HepG2 (cell line): ENCODE measurements around the gene RAB30. TPM values are rescaled to one million over a fixed set of nuclear protein-coding genes. Genes with fewer than 3 reads are reported as not detected.
A peak's percentile ranks its signal among the peaks of the same experiment; 100 is the strongest.

Experiments
- ATAC-seq: fragments of 200-7000 bp; cut with Tn5 transposase; 3 replicates; pipeline ENCODE4 v1.9.1; 2020; ENCODE audit warnings: mild to moderate bottlenecking, moderate library complexity
- BruUV-seq: library from RNA; stranded (reverse); fragments of 400-500 nt; replicated peaks from 2 replicates; lab custom pipeline; 2021; lab: Mats Ljungman, UMichigan
- CTCF ChIA-PET: fragments of 300-600 bp; formaldehyde crosslinking; extraction: SDS; loops from one replicate; lab custom pipeline; 2021; ENCODE audit warnings: low total read pairs, inconsistent platforms, low intra/inter-chr PET ratio; lab: Yijun Ruan, JAX
- POLR2A ChIA-PET: fragments of 350-600 bp; sonication (Branson Sonifier 250); formaldehyde crosslinking; loops from one replicate; lab custom pipeline; 2020; ENCODE audit warnings: antibody characterized with exemption, inconsistent platforms; lab: Yijun Ruan, JAX
- DNase-seq: peaks from one replicate; pipeline ENCODE4 v3.0.0-alpha.2; 2015; ENCODE audit warnings: low spot score
- FAIRE-seq: peaks from 3 replicates; lab custom pipeline; 2011; peaks lifted over from hg19 to GRCh38; lab: Jason Lieb, UNC
- H2AFZ ChIP-seq: one replicate; pipeline ENCODE4 v1.6.1; 2011; ENCODE audit warnings: low read length, inconsistent platforms
- H3K27ac ChIP-seq: fragments of 300-600 bp; 3 replicates; pipeline ENCODE4 v1.8.0; 2011; ENCODE audit warnings: mixed run types, mild to moderate bottlenecking, mixed read lengths, low read length, inconsistent platforms; ENCODE audit not compliant: insufficient read depth; ENCODE audit errors: extremely low read length
- H3K27me3 ChIP-seq, 2 experiments: fragments of 200-600 bp in 1 of 2; 2 replicates in 1 of 2; 3 replicates in 1 of 2; pipeline versions ENCODE4 v1.6.0 to v1.8.0; 2011; ENCODE audit warnings: low read length in 2 of 2, mild to moderate bottlenecking in 2 of 2, moderate library complexity in 2 of 2, inconsistent platforms in 1 of 2; ENCODE audit not compliant: insufficient read depth in 2 of 2, control insufficient read depth in 1 of 2
- H3K36me3 ChIP-seq, 2 experiments: fragments of 200-600 bp in 1 of 2; replicated peaks in 1 of 2; 2 replicates in 1 of 2; 3 replicates in 1 of 2; pipeline versions ENCODE4 v1.5.1 to v1.8.0; 2011; ENCODE audit warnings: low read length in 2 of 2, inconsistent platforms in 1 of 2; ENCODE audit not compliant: insufficient read depth in 2 of 2, control insufficient read depth in 1 of 2
- H3K4me1 ChIP-seq: 2 replicates; pipeline ENCODE4 v1.5.1; 2012; ENCODE audit warnings: low read length, inconsistent platforms; ENCODE audit not compliant: insufficient read depth
- H3K4me2 ChIP-seq: 2 replicates; pipeline ENCODE4 v1.6.0; 2011; ENCODE audit warnings: low read depth, low read length, inconsistent platforms
- H3K4me3 ChIP-seq, 3 experiments: fragments of 200-600 bp in 1 of 3; sonication (generic), shearing (Covaris generic) in 1 of 3; replicated peaks in 1 of 3; 2 replicates each; pipeline ENCODE4 v1.5.1; 2011 to 2016; ENCODE audit warnings: low read length in 3 of 3, inconsistent platforms in 2 of 3, low read depth in 2 of 3, mild to moderate bottlenecking in 2 of 3, control low read depth in 1 of 3, mixed read lengths in 1 of 3; ENCODE audit not compliant: insufficient read depth in 1 of 3
- H3K79me2 ChIP-seq: one replicate; pipeline ENCODE4 v1.6.1; 2011; ENCODE audit warnings: low read length, inconsistent platforms; ENCODE audit not compliant: insufficient read depth
- H3K9ac ChIP-seq: 2 replicates; pipeline ENCODE4 v1.6.0; 2011; ENCODE audit warnings: mild to moderate bottlenecking, low read depth, low read length, inconsistent platforms; ENCODE audit not compliant: insufficient read depth
- H3K9me3 ChIP-seq: 2 replicates; pipeline ENCODE4 v1.5.1; 2012; ENCODE audit warnings: mild to moderate bottlenecking, low read length
- H4K20me1 ChIP-seq: 2 replicates; pipeline ENCODE4 v1.6.0; 2011; ENCODE audit warnings: inconsistent platforms, mild to moderate bottlenecking, low read length, moderate library complexity; ENCODE audit not compliant: insufficient read depth
- FLYWCH1 ChIP-seq: sonication (generic); formaldehyde crosslinking; IDR thresholded peaks from 2 replicates; pipeline ENCODE4 v1.8.1; 2023; ENCODE audit warnings: mild to moderate bottlenecking, missing genetic modification reagents
- HNRNPH1 ChIP-seq: fragments of 200-400 bp; formaldehyde crosslinking; optimal IDR thresholded peaks from 2 replicates; pipeline ENCODE3; 2017; ENCODE audit warnings: mild to moderate bottlenecking, low read depth, low read length
- KAT8 ChIP-seq: IDR thresholded peaks from 2 replicates; pipeline ENCODE4 v1.6.1; 2016; ENCODE audit warnings: missing genetic modification reagents, missing compliant biosample characterization
- MTF2 ChIP-seq: sonication (generic); formaldehyde crosslinking; IDR thresholded peaks from 2 replicates; pipeline ENCODE4 v1.5.0; 2020; ENCODE audit warnings: missing genetic modification reagents, borderline replicate concordance
- RBFOX2 ChIP-seq: fragments of 200-400 bp; formaldehyde crosslinking; IDR thresholded peaks from 2 replicates; pipeline ENCODE4 v1.6.1; 2017; ENCODE audit warnings: low read depth, mild to moderate bottlenecking, low read length
- RFX1 ChIP-seq: fragments of 450-650 bp; IDR thresholded peaks from 2 replicates; pipeline ENCODE4 v1.6.1; 2017
- SIX1 ChIP-seq: sonication (generic); formaldehyde crosslinking; IDR thresholded peaks from 2 replicates; pipeline ENCODE4 v1.4.0; 2020; ENCODE audit warnings: missing genetic modification reagents, borderline replicate concordance
- SP4 ChIP-seq: sonication (generic); formaldehyde crosslinking; IDR thresholded peaks from 2 replicates; pipeline ENCODE4 v1.8.1; 2023; ENCODE audit warnings: mild to moderate bottlenecking, missing genetic modification reagents
- ZMAT3 ChIP-seq: sonication (generic); formaldehyde crosslinking; conservative IDR thresholded peaks from 2 replicates; pipeline ENCODE4 v1.7.0; 2021; ENCODE audit warnings: missing genetic modification reagents
- ZNF713 ChIP-seq: sonication (generic); formaldehyde crosslinking; IDR thresholded peaks from 2 replicates; pipeline ENCODE4 v1.4.0; 2020; ENCODE audit warnings: mild to moderate bottlenecking, missing genetic modification reagents
- ZNF776 ChIP-seq: sonication (generic); formaldehyde crosslinking; IDR thresholded peaks from 2 replicates; pipeline ENCODE4 v1.4.0; 2020; ENCODE audit warnings: mild to moderate bottlenecking, missing genetic modification reagents
- WGBS: methylation state at CpG from one replicate; pipeline ENCODE4 v1.1.6; 2017; ENCODE audit warnings: low lambda C conversion rate; 5-methylcytosine and 5-hydroxymethylcytosine counted together
- in situ Hi-C: cut with HindIII; loops from 2 replicates; pipeline ENCODE4 v1.10.0; 2017; ENCODE audit warnings: low pct_unique_long_range_greater_than_20kb; ENCODE audit not compliant: extremely low pct_ligation_motif_present
- intact Hi-C: fragments of 100-400 bp; cut with micrococcal nuclease; formaldehyde crosslinking; loops from one replicate; pipeline ENCODE4 v1.10.0; 2022; ENCODE audit not compliant: unreplicated experiment
- polyA plus RNA-seq, 8 experiments: library from polyadenylated mRNA; depleted of rRNA in 3 of 8; stranded (reverse) in 7 of 8; unstranded in 1 of 8; fragments of >200 nt; fragmentation: Illumina TruSeq in 4 of 8; extraction: Trizol in 4 of 8; gene quantifications; 2 replicates each; pipeline versions ENCODE4 v1.2.1 to v1.2.3, GENCODE V29; 2011 to 2016; ENCODE audit warnings: low read depth in 4 of 8, missing spikeins in 1 of 8, mixed read lengths in 1 of 8; ENCODE audit not compliant: insufficient read depth in 1 of 8
- total RNA-seq, 5 experiments: library from RNA; depleted of rRNA; stranded (reverse); fragments of >200 nt; fragmentation: Illumina TruSeq; extraction: Trizol; gene quantifications; 2 replicates each; pipeline ENCODE4 v1.2.3, GENCODE V29; 2016; ENCODE audit warnings: low read depth in 1 of 5
- TF ChIP-seq, protein P1 (sequence below): sonication (generic); formaldehyde crosslinking; IDR thresholded peaks from 2 replicates; pipeline ENCODE4 v1.5.0; 2020; ENCODE audit warnings: mild to moderate bottlenecking, missing genetic modification reagents, borderline replicate concordance
- TF ChIP-seq, protein P2 (sequence below): sonication (generic); formaldehyde crosslinking; IDR thresholded peaks from 2 replicates; pipeline ENCODE4 v1.8.1; 2023; ENCODE audit warnings: mild to moderate bottlenecking, missing genetic modification reagents, borderline replicate concordance
- TF ChIP-seq, protein P3 (sequence below): IDR thresholded peaks from 2 replicates; pipeline ENCODE4 v1.6.1; 2016; ENCODE audit warnings: low read depth, missing genetic modification reagents, missing compliant biosample characterization

Gene RAB30
- total and polyA plus RNA-seq, 2 of the 13 experiments (the other 11 are each of a cell fraction or from before 2014, with no cell fraction given), result 3.7 to 5.0 TPM

DNA sequence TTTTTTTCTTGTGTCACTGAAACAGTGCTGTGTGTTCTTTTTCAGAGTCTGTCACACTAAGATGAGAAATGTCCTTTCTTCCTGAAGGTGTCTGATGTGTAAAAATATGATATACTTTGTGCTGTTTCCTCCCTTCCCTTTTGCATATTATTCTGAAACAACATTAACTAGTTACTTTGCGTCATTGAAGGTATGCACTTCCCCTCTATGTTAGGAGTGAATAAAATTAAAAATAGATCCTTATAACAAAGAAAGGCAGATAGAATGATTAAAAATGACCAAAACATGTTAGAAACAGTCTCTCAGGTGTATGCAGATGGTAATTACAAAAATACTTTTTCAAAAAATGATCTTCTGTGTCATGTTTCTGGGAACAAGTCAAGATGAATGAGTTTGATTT, 1.6 kb upstream of the RAB30 start:
- 76% methylated on average over 1 of the region's 1 CpG for WGBS
- Histone ChIP-seq H3K36me3 (no peaks in the 10 kb centered on the region; a peak in 1 of 5 replicates), H3K79me2 (peaks cover 41% of the 10 kb centered on the region), H3K9ac (peak overlapping the region; percentile 97), H3K4me3 (peak overlapping the region; percentile 82 to 92 (median 89)), H3K4me2 (peak overlapping the region; percentile 89), H3K4me1 (peaks cover 45% of the 10 kb centered on the region), H3K27ac (peak overlapping the region; percentile 88), H4K20me1 (no peaks in the 10 kb centered on the region; the same call in 1 of the 2 replicates), H2AFZ (no peak overlapping the region), H3K27me3 (no peaks in the 10 kb centered on the region; a peak in 1 of 5 replicates), H3K9me3 (no peaks in the 10 kb centered on the region)
- no peak for ATAC-seq
- BruUV-seq, result no TSS peak
- TF ChIP-seq SIX1 (CRISPR knock-in tag), result no peak
- TF ChIP-seq FLYWCH1 (CRISPR knock-in tag), result no peak
- TF ChIP-seq, protein P1, sequence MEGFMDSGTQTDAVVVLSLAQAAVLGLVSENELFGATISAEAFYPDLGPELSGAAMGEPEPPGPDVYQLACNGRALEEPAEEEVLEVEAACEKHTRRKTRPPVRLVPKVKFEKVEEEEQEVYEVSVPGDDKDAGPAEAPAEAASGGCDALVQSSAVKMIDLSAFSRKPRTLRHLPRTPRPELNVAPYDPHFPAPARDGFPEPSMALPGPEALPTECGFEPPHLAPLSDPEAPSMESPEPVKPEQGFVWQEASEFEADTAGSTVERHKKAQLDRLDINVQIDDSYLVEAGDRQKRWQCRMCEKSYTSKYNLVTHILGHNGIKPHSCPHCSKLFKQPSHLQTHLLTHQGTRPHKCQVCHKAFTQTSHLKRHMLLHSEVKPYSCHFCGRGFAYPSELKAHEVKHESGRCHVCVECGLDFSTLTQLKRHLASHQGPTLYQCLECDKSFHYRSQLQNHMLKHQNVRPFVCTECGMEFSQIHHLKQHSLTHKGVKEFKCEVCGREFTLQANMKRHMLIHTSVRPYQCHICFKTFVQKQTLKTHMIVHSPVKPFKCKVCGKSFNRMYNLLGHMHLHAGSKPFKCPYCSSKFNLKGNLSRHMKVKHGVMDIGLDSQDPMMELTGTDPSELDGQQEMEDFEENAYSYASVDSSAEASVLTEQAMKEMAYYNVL (CRISPR knock-in tag), result no peak
- TF ChIP-seq ZNF713, result no peak
- no peak for TF ChIP-seq RFX1
- no peak for TF ChIP-seq ZNF776
- TF ChIP-seq, protein P2, sequence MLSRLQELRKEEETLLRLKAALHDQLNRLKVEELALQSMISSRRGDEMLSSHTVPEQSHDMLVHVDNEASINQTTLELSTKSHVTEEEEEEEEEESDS (CRISPR knock-in tag), result no peak
- TF ChIP-seq, protein P3, sequence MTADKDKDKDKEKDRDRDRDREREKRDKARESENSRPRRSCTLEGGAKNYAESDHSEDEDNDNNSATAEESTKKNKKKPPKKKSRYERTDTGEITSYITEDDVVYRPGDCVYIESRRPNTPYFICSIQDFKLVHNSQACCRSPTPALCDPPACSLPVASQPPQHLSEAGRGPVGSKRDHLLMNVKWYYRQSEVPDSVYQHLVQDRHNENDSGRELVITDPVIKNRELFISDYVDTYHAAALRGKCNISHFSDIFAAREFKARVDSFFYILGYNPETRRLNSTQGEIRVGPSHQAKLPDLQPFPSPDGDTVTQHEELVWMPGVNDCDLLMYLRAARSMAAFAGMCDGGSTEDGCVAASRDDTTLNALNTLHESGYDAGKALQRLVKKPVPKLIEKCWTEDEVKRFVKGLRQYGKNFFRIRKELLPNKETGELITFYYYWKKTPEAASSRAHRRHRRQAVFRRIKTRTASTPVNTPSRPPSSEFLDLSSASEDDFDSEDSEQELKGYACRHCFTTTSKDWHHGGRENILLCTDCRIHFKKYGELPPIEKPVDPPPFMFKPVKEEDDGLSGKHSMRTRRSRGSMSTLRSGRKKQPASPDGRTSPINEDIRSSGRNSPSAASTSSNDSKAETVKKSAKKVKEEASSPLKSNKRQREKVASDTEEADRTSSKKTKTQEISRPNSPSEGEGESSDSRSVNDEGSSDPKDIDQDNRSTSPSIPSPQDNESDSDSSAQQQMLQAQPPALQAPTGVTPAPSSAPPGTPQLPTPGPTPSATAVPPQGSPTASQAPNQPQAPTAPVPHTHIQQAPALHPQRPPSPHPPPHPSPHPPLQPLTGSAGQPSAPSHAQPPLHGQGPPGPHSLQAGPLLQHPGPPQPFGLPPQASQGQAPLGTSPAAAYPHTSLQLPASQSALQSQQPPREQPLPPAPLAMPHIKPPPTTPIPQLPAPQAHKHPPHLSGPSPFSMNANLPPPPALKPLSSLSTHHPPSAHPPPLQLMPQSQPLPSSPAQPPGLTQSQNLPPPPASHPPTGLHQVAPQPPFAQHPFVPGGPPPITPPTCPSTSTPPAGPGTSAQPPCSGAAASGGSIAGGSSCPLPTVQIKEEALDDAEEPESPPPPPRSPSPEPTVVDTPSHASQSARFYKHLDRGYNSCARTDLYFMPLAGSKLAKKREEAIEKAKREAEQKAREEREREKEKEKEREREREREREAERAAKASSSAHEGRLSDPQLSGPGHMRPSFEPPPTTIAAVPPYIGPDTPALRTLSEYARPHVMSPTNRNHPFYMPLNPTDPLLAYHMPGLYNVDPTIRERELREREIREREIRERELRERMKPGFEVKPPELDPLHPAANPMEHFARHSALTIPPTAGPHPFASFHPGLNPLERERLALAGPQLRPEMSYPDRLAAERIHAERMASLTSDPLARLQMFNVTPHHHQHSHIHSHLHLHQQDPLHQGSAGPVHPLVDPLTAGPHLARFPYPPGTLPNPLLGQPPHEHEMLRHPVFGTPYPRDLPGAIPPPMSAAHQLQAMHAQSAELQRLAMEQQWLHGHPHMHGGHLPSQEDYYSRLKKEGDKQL (CRISPR knock-in tag), result no peak
- no peak for TF ChIP-seq HNRNPH1
- TF ChIP-seq MTF2, result no peak
- no peak for TF ChIP-seq SP4 (CRISPR knock-in tag)
- TF ChIP-seq KAT8 (CRISPR knock-in tag), result peak; percentile 12; the same call in 1 of the 2 replicates
- peak; percentile 39; the same call in 1 of the 2 replicates for TF ChIP-seq RBFOX2
- TF ChIP-seq ZMAT3, result no peak
- ChIA-PET CTCF (no interaction called here), POLR2A (interaction anchor here (1.7 to 7.3 kb wide), 4 partner anchors 10 to 83 kb away, joined by 6 to 67 read pairs (median 20); partner anchors contain the start of gene PCF11)
- intact Hi-C loops, result loop anchor here (5.0 kb wide), 2 partner anchors 44 to 146 kb away; no protein-coding TSS in a partner anchor
- no peak for FAIRE-seq
- DNase-seq, result no peak
- in situ Hi-C loops, result loop anchor here (5.0 kb wide), 1 partner anchor 171 kb away; the partner anchor contains the start of genes DDIAS and PRCP
